Epithelial cell of esophagus (primary cell): ENCODE measurements around the gene FHL1.
"Not testable (repeated sequence)": the region's sequence is repeated elsewhere in the genome, so short reads cannot be mapped to it uniquely, and the experiment has no call there.

Experiments used
- DNase-seq: peaks from one replicate; pipeline ENCODE4 v3.0.0; 2010; ENCODE audit warnings: low read depth
- H3K4me3 ChIP-seq: 2 replicates; pipeline ENCODE4 v1.5.1; 2011; ENCODE audit warnings: mild to moderate bottlenecking, low read length, control low read depth
- TF ChIP-seq, protein P1 (sequence below): IDR thresholded peaks from 2 replicates; pipeline ENCODE4 v1.5.1; 2011; ENCODE audit warnings: low read depth, mild to moderate bottlenecking, low read length, control low read depth, inconsistent platforms; ENCODE audit not compliant: insufficient read depth; ENCODE audit errors: missing control alignments

Gene FHL1

DNA sequence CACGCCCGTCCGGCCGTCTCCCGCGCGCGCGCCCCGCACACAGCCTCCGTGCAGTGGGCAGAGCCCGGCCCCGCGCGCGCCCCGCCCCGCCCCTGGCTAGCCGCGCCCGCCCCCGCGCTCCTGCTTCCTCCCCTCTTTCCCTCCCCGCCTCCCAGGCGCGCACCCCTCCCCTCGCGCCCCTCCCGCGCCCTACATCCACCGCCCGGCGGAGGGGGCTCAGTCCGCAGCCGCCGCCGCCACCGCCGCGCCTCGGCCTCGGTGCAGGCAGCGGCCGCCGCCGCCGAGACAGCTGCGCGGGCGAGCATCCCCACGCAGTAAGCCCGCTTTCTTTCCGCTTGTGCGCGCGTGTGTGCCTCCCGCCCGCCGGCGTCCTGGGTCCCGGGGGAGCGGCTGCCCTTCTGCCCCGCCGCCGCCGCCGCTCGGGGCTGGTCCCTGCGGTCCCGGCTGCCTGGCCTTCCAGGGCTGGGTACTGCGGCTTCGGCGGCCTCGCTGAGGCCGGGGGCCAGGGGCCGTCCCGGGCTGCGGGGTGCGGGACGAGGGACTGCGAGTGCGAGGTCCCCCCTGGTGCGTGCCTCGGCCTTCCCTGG lies at the start of gene FHL1:
Gene FHL1, plus strand, starts transcription at position 219 of the 587 bp plus-strand sequence.
- H3K4me3 ChIP-seq = peak within 1 kb of the TSS; percentile 50
- DNase-seq = peak; percentile 41
- TF ChIP-seq, protein P1, sequence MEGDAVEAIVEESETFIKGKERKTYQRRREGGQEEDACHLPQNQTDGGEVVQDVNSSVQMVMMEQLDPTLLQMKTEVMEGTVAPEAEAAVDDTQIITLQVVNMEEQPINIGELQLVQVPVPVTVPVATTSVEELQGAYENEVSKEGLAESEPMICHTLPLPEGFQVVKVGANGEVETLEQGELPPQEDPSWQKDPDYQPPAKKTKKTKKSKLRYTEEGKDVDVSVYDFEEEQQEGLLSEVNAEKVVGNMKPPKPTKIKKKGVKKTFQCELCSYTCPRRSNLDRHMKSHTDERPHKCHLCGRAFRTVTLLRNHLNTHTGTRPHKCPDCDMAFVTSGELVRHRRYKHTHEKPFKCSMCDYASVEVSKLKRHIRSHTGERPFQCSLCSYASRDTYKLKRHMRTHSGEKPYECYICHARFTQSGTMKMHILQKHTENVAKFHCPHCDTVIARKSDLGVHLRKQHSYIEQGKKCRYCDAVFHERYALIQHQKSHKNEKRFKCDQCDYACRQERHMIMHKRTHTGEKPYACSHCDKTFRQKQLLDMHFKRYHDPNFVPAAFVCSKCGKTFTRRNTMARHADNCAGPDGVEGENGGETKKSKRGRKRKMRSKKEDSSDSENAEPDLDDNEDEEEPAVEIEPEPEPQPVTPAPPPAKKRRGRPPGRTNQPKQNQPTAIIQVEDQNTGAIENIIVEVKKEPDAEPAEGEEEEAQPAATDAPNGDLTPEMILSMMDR = no peak

GRCh38 chrX:136097871-136098805 lies 49.2 kb upstream of the FHL1 start:
- no peak for DNase-seq
- TF ChIP-seq, protein P1 = no peak
- no peak overlapping the region for H3K4me3 ChIP-seq

GRCh38 chrX:136104936-136105335 lies 42.4 kb upstream of the FHL1 start:
- TF ChIP-seq, protein P1 = no peak

GRCh38 chrX:136106920-136107528 lies 40.3 kb upstream of the FHL1 start:
- TF ChIP-seq, protein P1 = no peak
- DNase-seq = no peak
- H3K4me3 ChIP-seq = no peak overlapping the region

More at GRCh38 chrX:136104936-136105335, 42.4 kb upstream of the FHL1 start:
- no peak for DNase-seq
- no peak overlapping the region for H3K4me3 ChIP-seq

DNA sequence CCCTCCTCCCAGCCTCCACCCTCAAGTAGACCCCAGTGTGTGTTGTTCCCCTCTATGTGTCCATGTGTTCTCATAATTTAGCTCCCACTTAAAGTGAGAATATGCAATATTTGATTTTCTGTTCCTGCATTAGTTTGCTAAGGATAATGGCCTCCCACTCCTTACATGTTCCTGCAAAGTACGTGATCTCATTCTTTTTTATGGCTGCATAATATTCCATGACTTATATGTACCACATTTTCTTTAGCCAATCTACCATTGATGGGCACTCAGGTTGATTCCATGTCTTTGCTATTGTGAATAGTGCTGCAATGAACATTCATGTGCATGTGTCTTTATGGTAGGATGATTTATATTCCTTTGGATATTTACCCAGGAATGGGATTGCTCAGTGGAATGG lies 38.4 kb upstream of the FHL1 start:
- not testable (repeated sequence) for DNase-seq, H3K4me3 ChIP-seq

GRCh38 chrX:136112286-136112685 lies 35.0 kb upstream of the FHL1 start:
- TF ChIP-seq, protein P1 = no peak
- no peak overlapping the region for H3K4me3 ChIP-seq
- DNase-seq = no peak

DNA sequence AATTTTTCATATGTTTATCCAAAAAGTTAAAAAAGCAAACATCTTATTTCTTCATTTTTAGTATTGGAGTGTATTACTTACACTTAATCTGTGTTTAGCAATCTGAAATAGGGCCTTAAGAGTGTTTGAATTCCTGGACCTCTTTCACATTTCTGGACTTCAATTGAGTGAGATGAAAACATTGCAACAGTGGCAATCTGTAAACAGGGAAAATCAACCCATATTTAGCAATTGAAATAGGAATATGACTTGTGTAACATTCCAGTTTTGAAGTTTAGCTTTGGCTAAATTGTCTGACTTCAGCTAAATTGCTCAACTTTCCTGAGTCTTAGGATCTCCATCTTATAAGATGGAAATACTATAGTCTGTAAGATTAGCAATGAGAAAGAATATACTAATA lies 34.6 kb upstream of the FHL1 start:
- DNase-seq = no peak
- TF ChIP-seq, protein P1 = no peak
- no peak overlapping the region for H3K4me3 ChIP-seq
